GM12873 (cell line): Measurements from ENCODE around the gene PIGS.

Experiments
- CTCF ChIP-seq: IDR thresholded peaks from 2 replicates; pipeline ENCODE4 v1.5.1; 2012; ENCODE audit warnings: low read depth, mild to moderate bottlenecking, moderate library complexity, low read length, control low read depth; ENCODE audit not compliant: insufficient read depth; ENCODE audit errors: missing control alignments

Gene PIGS

GRCh38 chr17:28585851-28586250 is 14.5 kb upstream of the PIGS start:
- TF ChIP-seq CTCF = no peak

GRCh38 chr17:28584434-28584833 is 13.1 kb upstream of the PIGS start:
- no peak for TF ChIP-seq CTCF

DNA sequence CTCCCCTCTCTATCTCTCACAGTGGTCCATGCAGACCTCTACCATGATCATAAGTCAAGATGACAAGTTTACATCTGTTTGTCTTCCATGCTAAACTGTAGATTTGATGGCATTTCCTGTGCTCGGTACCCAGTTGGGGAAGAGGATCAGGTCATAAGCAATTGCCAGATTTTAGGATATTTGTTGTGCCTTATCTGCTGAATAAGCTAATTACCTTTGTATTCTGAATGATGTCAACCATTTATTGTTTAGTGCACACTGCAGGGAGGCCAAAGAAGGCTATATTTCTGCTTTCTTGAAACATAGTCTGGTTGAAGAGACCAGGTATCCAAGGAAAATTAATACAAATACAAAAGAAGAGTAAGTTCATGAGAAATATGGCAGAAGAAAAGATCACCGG is 11.2 kb upstream of the PIGS start:
- no peak for TF ChIP-seq CTCF

- no peak for TF ChIP-seq CTCF
Measured at GRCh38 chr17:28580959-28581358, 9.6 kb upstream of the PIGS start.

DNA sequence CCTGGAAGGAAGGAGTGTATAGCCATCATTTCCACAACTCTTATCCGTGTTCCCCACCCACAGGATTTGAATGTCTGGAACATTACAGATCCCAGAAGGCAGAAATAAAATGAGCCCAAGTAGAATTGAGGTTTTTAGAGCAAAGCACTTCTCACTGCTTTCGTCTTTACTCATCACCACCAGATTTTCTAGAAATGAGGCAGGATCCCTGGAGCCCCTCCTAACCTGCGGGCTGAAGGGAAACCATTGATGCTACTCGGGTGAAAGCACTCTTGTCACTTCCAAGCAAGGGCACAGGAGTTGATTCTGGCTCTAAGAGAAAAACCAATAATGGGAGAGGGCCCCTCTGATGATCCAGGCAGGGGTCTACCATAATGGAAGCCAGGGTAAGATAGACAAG is 8.2 kb upstream of the PIGS start:
- TF ChIP-seq CTCF = no peak

DNA sequence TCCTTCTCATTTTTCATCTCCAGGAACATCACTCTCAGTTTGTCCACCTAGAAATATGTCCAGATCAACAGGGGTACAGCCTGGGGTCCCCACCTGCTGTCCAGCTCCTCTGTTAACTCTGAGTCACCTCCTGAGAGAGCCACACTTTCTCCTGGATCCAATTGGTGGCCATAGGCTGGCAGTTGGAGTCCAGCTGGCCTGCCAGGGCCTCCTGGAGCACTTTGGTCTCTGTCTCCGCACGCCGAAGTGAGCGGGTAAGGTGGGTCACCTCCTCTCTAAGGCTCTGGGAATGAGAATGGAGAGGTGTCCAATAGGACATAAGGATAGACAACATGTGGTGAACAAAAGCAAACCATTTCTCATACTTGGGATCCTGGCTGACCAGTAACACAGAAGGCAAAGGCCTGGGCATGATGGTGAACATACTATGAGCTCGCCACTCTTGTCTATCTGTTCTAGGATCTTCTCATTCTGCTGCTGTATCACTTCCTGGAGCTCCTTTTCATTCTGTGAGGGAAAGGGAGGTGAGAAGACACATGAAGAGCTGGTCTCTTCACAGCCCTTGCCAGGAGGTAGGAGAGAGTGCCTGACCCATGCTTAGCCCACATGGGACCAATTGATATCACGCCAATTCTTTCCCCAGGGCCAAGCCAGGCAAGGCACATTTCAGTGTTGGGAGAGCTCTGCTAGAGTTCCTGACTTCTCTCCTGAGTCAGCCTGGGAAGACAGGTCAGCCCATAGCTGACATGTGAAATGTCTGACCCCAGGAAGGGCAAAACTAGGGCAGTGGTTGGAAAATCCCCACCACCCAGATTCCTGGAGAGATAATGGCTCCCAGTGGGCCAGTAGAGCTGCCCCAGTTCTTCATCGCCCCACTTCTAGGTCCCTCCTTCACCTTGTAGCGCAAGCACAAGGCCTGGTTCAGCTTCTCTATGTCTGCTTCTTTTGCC is 7.2 kb upstream of the PIGS start:
- TF ChIP-seq CTCF = no peak

DNA sequence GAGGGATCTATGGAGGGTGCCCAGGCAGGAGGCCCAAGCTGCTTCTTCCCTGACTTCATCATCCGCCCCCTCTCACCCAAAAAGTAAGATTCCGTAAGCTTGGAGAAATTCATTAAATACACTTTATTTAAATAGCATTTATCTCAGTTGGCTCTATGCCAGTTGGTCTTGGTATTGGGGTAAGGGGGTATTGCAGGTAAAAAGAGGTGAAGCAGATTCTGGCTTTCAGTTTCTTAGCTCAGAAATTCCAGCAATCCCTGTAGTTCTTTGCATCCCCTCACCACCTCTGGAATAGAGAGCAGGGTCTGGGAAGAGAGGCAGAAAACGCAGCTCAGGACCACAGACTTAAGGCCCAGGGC is 6.1 kb upstream of the PIGS start:
- TF ChIP-seq CTCF = no peak
